ENCODE data around the gene MYL7.

MYL7 gene

GRCh38 chr7:44104860-44105771 is 36.0 kb downstream of the MYL7 start:
- H3K27ac Mint-ChIP-seq = peak overlapping the region; percentile 74 to 90
- H3K4me3 Mint-ChIP-seq = peak overlapping the region; percentile 77 to 79
- H3K4me1 Mint-ChIP-seq = peaks cover 38% of the 10 kb centered on the region
- peaks cover 16% of the 10 kb centered on the region for H3K27me3 Mint-ChIP-seq
- H3K9me3 Mint-ChIP-seq = no peaks in the 10 kb centered on the region
- ATAC-seq (peak; percentile 41), DNase-seq (peak in 1 of 2 donors; percentile 27)

GRCh38 chr7:44103923-44104859 is 36.9 kb downstream of the MYL7 start, which contains the start of gene AEBP1:
AEBP1 (plus strand) TSS chr7:44104345; CDS start chr7:44104666, 321 bp downstream.
- H3K27me3 Mint-ChIP-seq = peaks cover 16% of the 10 kb centered on the region
- peak; percentile 81 for ATAC-seq
- H3K4me3 Mint-ChIP-seq = peak within 1 kb of the TSS; percentile 77 to 79
- H3K4me1 Mint-ChIP-seq = peaks cover 38% of the 10 kb centered on the region
- peak; percentile 55 to 58 for DNase-seq
- H3K27ac Mint-ChIP-seq = peak within 1 kb of the TSS; percentile 72 to 74
- H3K9me3 Mint-ChIP-seq = no peaks in the 10 kb centered on the region

- ATAC-seq (peak; percentile 1), DNase-seq (no peak)
- H3K27ac Mint-ChIP-seq = peak overlapping the region; percentile 66 to 72
- H3K4me1 Mint-ChIP-seq = peaks cover 40% of the 10 kb centered on the region
- H3K4me3 Mint-ChIP-seq = peak overlapping the region; percentile 67 to 71
- peaks cover 16% of the 10 kb centered on the region for H3K27me3 Mint-ChIP-seq
- H3K9me3 Mint-ChIP-seq = no peaks in the 10 kb centered on the region
These were observed 37.6 kb downstream of the MYL7 start for GRCh38 chr7:44103566-44103922.

GRCh38 chr7:44102846-44103565 is 38.1 kb downstream of the MYL7 start:
- H3K4me1 Mint-ChIP-seq = peaks cover 43% of the 10 kb centered on the region
- H3K27me3 Mint-ChIP-seq = peaks cover 16% of the 10 kb centered on the region
- H3K4me3 Mint-ChIP-seq = peak overlapping the region; percentile 67 to 71
- DNase-seq = no peak
- peak overlapping the region in 1 of 2 donors; percentile 66 for H3K27ac Mint-ChIP-seq
- ATAC-seq = no peak
- no peaks in the 10 kb centered on the region for H3K9me3 Mint-ChIP-seq

- H3K4me1 Mint-ChIP-seq = peaks cover 47% of the 10 kb centered on the region
- no peak overlapping the region for H3K27ac Mint-ChIP-seq
- no peak overlapping the region for H3K4me3 Mint-ChIP-seq
- DNase-seq (no peak), ATAC-seq (no peak)
- H3K27me3 Mint-ChIP-seq = peaks cover 16% of the 10 kb centered on the region
- H3K9me3 Mint-ChIP-seq = no peaks in the 10 kb centered on the region
These were observed 38.9 kb downstream of the MYL7 start for GRCh38 chr7:44101966-44102845.

- Mint-ChIP-seq H3K9me3 (no peaks in the 10 kb centered on the region), H3K4me1 (peaks cover 48% of the 10 kb centered on the region), H3K27me3 (peaks cover 16% of the 10 kb centered on the region), H3K27ac (no peak overlapping the region), H3K4me3 (no peak overlapping the region)
- DNase-seq (no peak), ATAC-seq (no peak)
These were observed 39.7 kb downstream of the MYL7 start for GRCh38 chr7:44101303-44101965.

GRCh38 chr7:44100458-44101302 is 40.5 kb downstream of the MYL7 start:
- Mint-ChIP-seq H3K9me3 (no peaks in the 10 kb centered on the region), H3K27me3 (peaks cover 16% of the 10 kb centered on the region), H3K4me3 (no peak overlapping the region), H3K4me1 (peaks cover 45% of the 10 kb centered on the region), H3K27ac (no peak overlapping the region)
- DNase-seq (no peak), ATAC-seq (no peak)

GRCh38 chr7:44099669-44100068 is 41.5 kb downstream of the MYL7 start:
- no peak overlapping the region for H3K27ac Mint-ChIP-seq
- DNase-seq (no peak), ATAC-seq (no peak)
- H3K4me1 Mint-ChIP-seq = peaks cover 40% of the 10 kb centered on the region
- H3K4me3 Mint-ChIP-seq = no peak overlapping the region
- H3K9me3 Mint-ChIP-seq = no peaks in the 10 kb centered on the region
- peaks cover 16% of the 10 kb centered on the region for H3K27me3 Mint-ChIP-seq

GRCh38 chr7:44098092-44099068 is 42.8 kb downstream of the MYL7 start:
- Mint-ChIP-seq H3K9me3 (no peaks in the 10 kb centered on the region), H3K4me3 (peak overlapping the region in 1 of 2 donors; percentile 55), H3K4me1 (peaks cover 40% of the 10 kb centered on the region), H3K27me3 (peaks cover 13% of the 10 kb centered on the region), H3K27ac (peak overlapping the region in 1 of 2 donors; percentile 30)
- ATAC-seq = no peak
- DNase-seq = no peak

- Mint-ChIP-seq H3K4me3 (peak overlapping the region; percentile 14 to 55), H3K9me3 (no peaks in the 10 kb centered on the region), H3K27me3 (peaks cover 2% of the 10 kb centered on the region), H3K27ac (peak overlapping the region; percentile 22 to 44), H3K4me1 (peaks cover 34% of the 10 kb centered on the region)
- ATAC-seq = peak; percentile 73
- DNase-seq = no peak
These were observed 43.8 kb downstream of the MYL7 start for GRCh38 chr7:44097064-44097932.

- H3K4me3 Mint-ChIP-seq = peak overlapping the region in 1 of 2 donors; percentile 55
- no peak overlapping the region for H3K27ac Mint-ChIP-seq
- ATAC-seq = no peak
- DNase-seq = no peak
- H3K4me1 Mint-ChIP-seq = peaks cover 33% of the 10 kb centered on the region
- no peaks in the 10 kb centered on the region for H3K27me3 Mint-ChIP-seq
- H3K9me3 Mint-ChIP-seq = no peaks in the 10 kb centered on the region
These were observed 44.7 kb downstream of the MYL7 start for GRCh38 chr7:44096326-44096881.
